ENCODE results near the gene ZFP69B. TPM values are rescaled to one million over a fixed set of nuclear protein-coding genes. Genes with fewer than 3 reads are reported as not detected.

ZFP69B gene
- total and polyA plus RNA-seq, 4 donors = 0.43 to 2.7 (median 1.4) TPM

DNA sequence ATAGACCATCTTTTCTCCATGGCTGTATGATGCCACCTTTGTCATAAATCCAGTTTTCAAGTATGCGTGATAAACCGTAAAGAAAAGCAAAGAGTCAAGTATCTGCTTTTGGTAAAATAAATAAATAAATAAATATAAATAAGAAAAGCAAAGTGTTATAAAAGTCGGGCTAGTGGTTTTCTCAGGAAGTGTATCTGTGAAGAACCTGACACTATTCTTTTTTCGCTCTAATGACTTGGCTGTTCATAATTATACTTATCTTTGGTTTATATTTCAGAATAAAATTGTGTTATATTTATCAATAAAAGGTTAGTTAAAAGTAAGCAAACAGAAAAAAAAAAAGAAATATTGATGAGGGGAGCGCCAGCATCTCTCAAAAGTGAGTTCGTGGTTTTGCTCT is 57.7 kb downstream of the ZFP69B start:
- Histone ChIP-seq H3K36me3 (ENCODE audit: control insufficient read depth in 4 of 4, insufficient read depth in 4 of 4, low read length in 4 of 4) (peaks cover 0 to 8% (median 4%) of the 10 kb centered on the region in 4 donors), H3K27ac (ENCODE audit: low read depth in 1 of 2, low read length in 1 of 2) (peak overlapping the region; percentile 33 to 63), H3K9ac (ENCODE audit: insufficient read depth in 1 of 2, low read length in 2 of 2) (peak overlapping the region; percentile 50 to 72), H3K9me3 (ENCODE audit: control insufficient read depth in 4 of 4, insufficient read depth in 3 of 4, low read length in 3 of 4) (peaks cover 0 to 16% (median 3%) of the 10 kb centered on the region in 4 donors), H3K4me1 (ENCODE audit: control insufficient read depth in 5 of 5, insufficient read depth in 5 of 5, low read length in 5 of 5) (peaks cover 0 to 7% (median 3%) of the 10 kb centered on the region in 5 donors), H3K4me3 (peak overlapping the region; percentile 70), H3K27me3 (ENCODE audit: control insufficient read depth in 3 of 3, insufficient read depth in 3 of 3, low read length in 2 of 3) (no peaks in the 10 kb centered on the region)
- TF ChIP-seq, protein P1, sequence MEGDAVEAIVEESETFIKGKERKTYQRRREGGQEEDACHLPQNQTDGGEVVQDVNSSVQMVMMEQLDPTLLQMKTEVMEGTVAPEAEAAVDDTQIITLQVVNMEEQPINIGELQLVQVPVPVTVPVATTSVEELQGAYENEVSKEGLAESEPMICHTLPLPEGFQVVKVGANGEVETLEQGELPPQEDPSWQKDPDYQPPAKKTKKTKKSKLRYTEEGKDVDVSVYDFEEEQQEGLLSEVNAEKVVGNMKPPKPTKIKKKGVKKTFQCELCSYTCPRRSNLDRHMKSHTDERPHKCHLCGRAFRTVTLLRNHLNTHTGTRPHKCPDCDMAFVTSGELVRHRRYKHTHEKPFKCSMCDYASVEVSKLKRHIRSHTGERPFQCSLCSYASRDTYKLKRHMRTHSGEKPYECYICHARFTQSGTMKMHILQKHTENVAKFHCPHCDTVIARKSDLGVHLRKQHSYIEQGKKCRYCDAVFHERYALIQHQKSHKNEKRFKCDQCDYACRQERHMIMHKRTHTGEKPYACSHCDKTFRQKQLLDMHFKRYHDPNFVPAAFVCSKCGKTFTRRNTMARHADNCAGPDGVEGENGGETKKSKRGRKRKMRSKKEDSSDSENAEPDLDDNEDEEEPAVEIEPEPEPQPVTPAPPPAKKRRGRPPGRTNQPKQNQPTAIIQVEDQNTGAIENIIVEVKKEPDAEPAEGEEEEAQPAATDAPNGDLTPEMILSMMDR (IDR thresholded peaks at IDR 0.05; ENCODE audit: control extremely low read depth, extremely low read depth) = no peak
- ATAC-seq (ENCODE audit: insufficient read depth, low FRiP score) (no peak), DNase-seq (peak in 1 of 3 donors; percentile 6)
- 60 to 63% methylated on average over 6 of the region's 6 CpGs for WGBS, 2 donors

DNA sequence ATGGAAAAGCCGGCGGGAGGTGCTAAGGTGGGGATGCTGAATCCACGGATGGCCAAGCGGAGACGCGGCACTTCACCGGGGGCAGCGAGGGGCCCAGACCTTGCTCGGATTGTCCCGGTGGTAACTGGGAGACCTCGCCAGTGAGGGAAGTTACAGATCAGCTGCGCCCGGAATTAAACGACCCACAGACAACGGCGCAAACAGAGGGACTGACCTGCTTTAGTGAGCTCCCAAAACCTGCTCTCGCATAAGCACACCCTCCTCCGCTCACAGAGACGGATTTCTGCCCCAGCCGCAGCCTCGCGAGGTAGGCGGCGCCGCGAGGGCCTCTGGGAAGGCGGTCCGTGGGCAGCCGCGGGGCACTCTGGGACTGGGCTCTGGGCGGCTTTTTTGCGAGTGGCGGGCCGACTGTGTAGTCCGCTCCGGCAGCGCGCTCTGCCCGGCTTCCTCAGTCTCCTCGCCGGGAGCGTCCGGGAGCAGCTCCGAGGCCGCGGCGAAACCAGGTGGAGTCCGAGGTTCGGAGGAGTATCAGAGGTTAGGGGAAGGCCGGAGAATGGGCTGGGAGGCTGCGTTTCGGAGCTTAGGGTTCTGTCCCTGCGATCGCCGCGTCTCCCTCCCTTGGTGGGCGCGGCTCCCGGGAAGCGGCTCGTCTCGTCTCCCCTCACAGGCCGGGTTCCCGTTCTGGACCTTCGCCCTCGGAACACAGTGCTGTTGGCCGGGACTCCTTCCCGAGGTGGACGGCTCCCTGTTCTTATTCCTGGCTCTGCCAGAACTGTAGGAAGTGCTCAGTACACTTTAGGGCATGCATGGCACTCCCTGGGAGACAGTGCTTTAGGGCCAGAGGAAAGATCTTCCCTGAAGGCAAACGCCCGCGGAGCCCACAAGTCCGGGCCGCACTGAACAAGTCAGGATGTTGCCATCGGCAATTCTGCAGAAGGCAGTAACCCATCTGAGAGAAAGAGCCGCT is 58.4 kb downstream of the ZFP69B start, which contains the start of gene EXO5:
EXO5 (plus strand) TSS at position 393 of the 967 bp plus-strand sequence. CDS start 5,778 bp downstream, outside the sequence.
- H3K36me3 ChIP-seq (ENCODE audit: control insufficient read depth in 4 of 4, insufficient read depth in 4 of 4, low read length in 4 of 4) = peaks cover 0 to 8% (median 4%) of the 10 kb centered on the region in 4 donors
- DNase-seq = peak; percentile 82 to 85 (median 84)
- H3K9me3 ChIP-seq (ENCODE audit: control insufficient read depth in 4 of 4, insufficient read depth in 3 of 4, low read length in 3 of 4) = peaks cover 0 to 11% (median under 1%) of the 10 kb centered on the region in 4 donors
- no peaks in the 10 kb centered on the region for H3K27me3 ChIP-seq (ENCODE audit: control insufficient read depth in 3 of 3, insufficient read depth in 3 of 3, low read length in 2 of 3)
- peak within 1 kb of the TSS; percentile 72 to 87 for H3K9ac ChIP-seq (ENCODE audit: insufficient read depth in 1 of 2, low read length in 2 of 2)
- ATAC-seq (ENCODE audit: insufficient read depth, low FRiP score) = peak; percentile 98
- peak within 1 kb of the TSS; percentile 70 for H3K4me3 ChIP-seq
- WGBS, 2 donors = 0 to 1% methylated on average over 76 of the region's 76 CpGs
- H3K27ac ChIP-seq (ENCODE audit: low read depth in 1 of 2, low read length in 1 of 2) = peak within 1 kb of the TSS; percentile 63 to 79
- peaks cover 0 to 7% (median 3%) of the 10 kb centered on the region in 5 donors for H3K4me1 ChIP-seq (ENCODE audit: control insufficient read depth in 5 of 5, insufficient read depth in 5 of 5, low read length in 5 of 5)
- TF ChIP-seq, protein P1 (IDR thresholded peaks at IDR 0.05; ENCODE audit: control extremely low read depth, extremely low read depth) = no peak

Other genes with a start within 250 kb of the ZFP69B start
- gene TMCO2, start 202.5 kb upstream of the ZFP69B start, total RNA-seq = not detected
- gene TMCO2, start 202.5 kb upstream of the ZFP69B start, polyA plus RNA-seq = not detected
- gene ZMPSTE24, start 192.2 kb upstream of the ZFP69B start, total RNA-seq = 10 to 100 TPM; 40.3 to 41.8 TPM
- 10 to 100 TPM; 17.2 to 30.4 TPM for gene ZMPSTE24, start 192.2 kb upstream of the ZFP69B start, polyA plus RNA-seq
- 10 to 100 TPM in 1 of 2 donors, 1 to 10 TPM in 1; 6.6 to 16.0 TPM for gene COL9A2, start 133.2 kb upstream of the ZFP69B start, total RNA-seq
- gene COL9A2, start 133.2 kb upstream of the ZFP69B start, polyA plus RNA-seq = 10 to 100 TPM in 1 of 2 donors, 1 to 10 TPM in 1; 3.7 to 12.1 TPM
- 10 to 100 TPM; 31.0 to 71.6 TPM for gene SMAP2, start 76.7 kb upstream of the ZFP69B start, total RNA-seq
- 100 to 1,000 TPM in 1 of 2 donors, 10 to 100 TPM in 1; 24.5 to 201 TPM for gene SMAP2, start 76.7 kb upstream of the ZFP69B start, polyA plus RNA-seq
- 1 to 10 TPM; 3.4 to 4.2 TPM for gene ZFP69, start 26.8 kb downstream of the ZFP69B start, total RNA-seq
- gene ZFP69, start 26.8 kb downstream of the ZFP69B start, polyA plus RNA-seq = 1 to 10 TPM; 1.7 to 4.2 TPM
- 1 to 10 TPM; 5.0 to 8.4 TPM for gene EXO5, start 58.3 kb downstream of the ZFP69B start, total RNA-seq
- gene EXO5, start 58.3 kb downstream of the ZFP69B start, polyA plus RNA-seq = 1 to 10 TPM; 4.8 to 5.3 TPM
- gene ZNF684, start 81.2 kb downstream of the ZFP69B start, total RNA-seq = 1 to 10 TPM; 4.8 to 5.2 TPM
- gene ZNF684, start 81.2 kb downstream of the ZFP69B start, polyA plus RNA-seq = 1 to 10 TPM; 1.7 to 3.3 TPM
- 1 to 10 TPM; 1.7 to 5.5 TPM for gene RIMS3, start 215.2 kb downstream of the ZFP69B start, total RNA-seq
- 1 to 10 TPM in 1 of 2 donors, under 1 TPM in 1; 0.93 to 1.3 TPM for gene RIMS3, start 215.2 kb downstream of the ZFP69B start, polyA plus RNA-seq
- gene NFYC, start 241.2 kb downstream of the ZFP69B start, total RNA-seq = 10 to 100 TPM; 56.1 to 69.5 TPM
- 10 to 100 TPM; 28.6 to 44.5 TPM for gene NFYC, start 241.2 kb downstream of the ZFP69B start, polyA plus RNA-seq